OCI-M2 (cell line): ENCODE data around the gene CD300A.

Experiments used
- DNase-seq: peaks from one replicate; lab custom pipeline; 2025; ENCODE audit not compliant: unreplicated experiment; lab: John Stamatoyannopoulos, UW

CD300A gene

GRCh38 chr17:74454197-74455024, 12.0 kb upstream of the CD300A start:
- DNase-seq, result no peak

DNA sequence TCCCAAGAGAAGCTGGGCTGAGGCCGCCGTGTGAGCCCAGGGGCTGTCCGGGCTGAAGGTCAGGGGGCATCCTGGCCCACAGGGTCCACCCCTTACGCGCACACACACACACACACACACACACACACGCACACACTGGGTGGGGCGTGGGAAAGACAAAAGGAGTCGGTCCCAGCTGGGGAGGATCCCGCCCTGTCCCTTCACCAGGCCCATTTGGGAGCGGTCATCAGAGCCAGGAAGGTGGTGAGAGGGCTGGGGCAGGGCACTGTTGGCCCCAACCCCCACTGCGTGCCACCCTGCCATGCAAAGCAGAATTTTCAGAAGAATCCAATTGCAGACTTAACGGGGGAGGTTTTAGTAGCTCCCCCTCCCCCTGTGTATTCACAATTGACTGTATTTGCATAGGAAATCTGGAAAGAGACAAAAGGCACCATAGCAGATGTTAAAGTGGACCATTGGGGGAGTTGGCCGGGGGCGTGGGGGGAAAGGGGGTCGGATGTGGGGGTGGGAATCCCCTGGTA, 11.3 kb upstream of the CD300A start:
- no peak for DNase-seq

DNA sequence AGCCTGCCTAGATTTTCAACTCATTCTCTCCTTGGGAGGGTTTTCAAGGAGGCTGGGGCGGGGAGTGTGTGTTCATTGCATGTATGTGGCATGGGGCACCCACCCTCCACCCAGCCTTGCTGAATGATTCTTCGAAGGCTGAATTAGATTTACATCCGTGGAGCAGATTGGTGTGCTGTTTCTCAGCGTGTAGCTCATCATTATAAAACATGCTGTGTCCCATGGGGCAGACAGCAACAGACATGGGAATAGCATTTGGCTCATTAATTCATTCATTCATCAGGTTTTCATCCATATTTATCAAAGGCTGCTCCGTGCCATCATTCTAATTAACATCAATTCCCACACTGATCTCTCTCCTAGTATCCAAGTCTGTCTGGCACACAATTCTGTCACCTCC, 10.6 kb upstream of the CD300A start:
- no peak for DNase-seq

DNA sequence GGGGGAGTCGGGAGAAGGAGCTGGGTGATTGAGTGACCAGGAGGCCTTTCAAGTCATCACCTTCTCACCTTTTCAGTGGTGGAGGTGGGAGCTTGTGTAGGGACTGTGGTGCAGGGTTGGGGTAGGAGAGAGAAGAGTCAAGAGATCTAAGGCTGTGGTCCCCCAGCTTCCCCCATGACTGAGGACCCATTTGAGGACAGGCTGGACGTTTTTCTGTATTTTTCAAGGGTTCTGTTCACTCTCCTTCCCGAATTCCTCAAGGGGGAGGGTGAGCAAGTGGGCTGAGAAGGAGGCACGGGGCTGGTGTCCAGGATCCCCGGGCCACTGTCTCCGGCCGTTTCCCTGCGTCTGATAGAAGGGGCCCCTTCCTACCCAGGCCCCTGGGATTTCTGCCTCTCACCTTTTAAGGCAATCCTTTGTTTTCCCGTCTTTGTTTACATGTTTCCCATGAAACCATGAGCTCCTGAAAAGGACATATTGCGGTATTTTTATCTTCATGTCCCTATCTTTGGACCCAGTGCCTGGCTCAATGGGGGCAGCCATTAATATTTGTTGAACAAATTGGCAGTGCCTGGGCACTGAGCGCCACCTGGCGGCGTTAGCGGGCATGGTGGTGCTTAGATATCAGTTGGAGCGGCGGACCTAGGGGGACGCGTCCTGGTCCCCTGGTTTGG, 9.2 kb upstream of the CD300A start:
- DNase-seq, result no peak

GRCh38 chr17:74457820-74458166, 8.6 kb upstream of the CD300A start:
- no peak for DNase-seq

GRCh38 chr17:74458835-74459234, 7.6 kb upstream of the CD300A start:
- DNase-seq, result no peak

DNA sequence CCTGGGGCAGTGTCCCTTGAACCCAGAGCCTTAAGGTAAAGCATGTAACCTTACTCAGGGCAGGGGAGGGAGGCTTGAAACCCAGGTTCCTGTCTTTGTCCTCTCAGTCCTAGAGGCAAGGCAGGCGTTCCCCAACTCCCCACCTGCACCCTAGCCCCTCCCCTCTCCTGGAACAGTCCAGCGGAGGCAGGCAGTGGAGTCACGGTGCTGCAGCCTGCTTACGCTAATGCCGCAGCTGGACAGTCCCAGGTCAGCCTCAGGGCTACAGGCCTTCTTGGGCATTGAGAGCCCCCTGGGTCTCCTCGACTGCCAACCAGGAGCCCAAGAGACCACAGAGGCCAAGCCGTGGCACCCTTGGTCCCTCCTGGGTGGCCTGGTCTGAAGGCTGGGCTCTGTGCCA, 6.8 kb upstream of the CD300A start:
- DNase-seq, result no peak

DNA sequence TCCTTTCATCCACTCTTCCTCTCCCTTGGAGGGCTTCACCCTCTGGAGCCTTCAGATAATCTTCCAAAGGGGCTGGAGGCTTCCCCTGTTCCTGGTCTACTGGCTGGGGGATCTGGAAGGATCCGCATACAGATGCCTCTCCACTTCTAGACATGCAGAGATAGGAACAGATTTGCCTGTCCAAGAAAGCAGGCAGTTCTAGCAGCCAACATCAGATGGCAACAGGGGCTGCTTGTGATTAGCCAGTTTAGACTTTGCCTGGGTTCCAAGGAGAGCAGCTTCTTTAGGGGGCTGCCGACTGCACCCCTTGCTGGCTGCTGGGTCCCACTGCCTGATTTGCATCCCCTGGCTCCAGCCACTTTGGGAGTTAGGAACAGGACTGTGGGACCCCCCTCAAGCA, 6.2 kb upstream of the CD300A start:
- no peak for DNase-seq

- DNase-seq, result no peak
Observed at GRCh38 chr17:74460996-74461395, 5.4 kb upstream of the CD300A start.

DNA sequence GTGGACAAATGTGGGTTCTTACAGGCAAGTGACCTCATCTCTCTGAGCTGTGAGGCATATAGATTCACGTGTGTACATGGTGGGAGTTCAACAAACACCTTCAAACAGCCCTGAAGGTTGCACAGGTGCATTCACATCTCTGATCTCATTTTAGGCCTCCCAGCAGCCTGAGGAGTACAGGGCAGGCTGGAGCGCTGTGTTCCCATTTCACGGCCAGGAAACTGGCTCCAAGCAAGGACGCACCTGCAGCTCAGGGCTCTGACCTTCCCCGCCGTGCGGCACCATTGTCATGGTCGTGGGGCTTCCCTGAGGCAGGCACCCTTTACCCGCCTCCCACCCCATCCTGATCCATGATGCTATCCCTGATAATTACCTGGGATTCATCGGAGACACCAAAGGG, 4.8 kb upstream of the CD300A start:
- no peak for DNase-seq

GRCh38 chr17:74464730-74465377, 1.6 kb upstream of the CD300A start:
- no peak for DNase-seq

DNA sequence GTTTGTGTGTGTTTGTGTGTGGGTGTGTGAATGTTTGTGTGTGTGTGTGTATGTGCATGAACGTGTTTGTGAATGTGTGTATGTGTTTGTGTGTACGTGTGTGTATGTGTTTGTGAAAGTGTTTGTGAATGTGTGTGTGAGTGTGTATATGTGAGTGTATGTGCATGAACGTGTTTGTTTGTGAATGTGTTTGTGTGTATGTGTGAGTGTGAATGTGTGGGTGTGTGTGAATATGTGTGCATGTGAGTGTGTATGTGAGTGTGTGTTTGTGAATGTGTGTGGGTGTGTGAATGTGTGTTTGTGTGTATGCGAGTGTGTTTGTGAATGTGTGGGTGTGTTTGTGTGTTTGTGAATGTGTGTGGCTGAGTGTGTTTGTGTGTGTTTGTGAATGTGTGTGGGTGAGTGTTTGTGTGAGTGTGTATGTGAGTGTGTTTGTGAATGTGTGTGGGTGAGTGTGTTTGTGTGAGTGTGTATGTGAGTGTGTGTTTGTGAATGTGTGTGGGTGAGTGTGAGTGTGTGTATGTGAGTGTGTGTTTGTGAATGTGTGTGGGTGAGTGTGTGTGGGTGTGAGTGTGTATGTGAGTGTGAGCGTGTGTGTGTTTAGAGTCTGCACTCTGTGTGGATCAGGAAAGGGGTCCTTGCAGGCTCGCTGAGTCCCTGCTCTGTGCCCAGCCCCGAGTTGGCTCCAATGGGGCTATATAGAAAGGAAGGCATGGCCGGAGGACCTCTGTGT, 890 bp upstream of the CD300A start:
- DNase-seq, result no peak

GRCh38 chr17:74466828-74467184, 372 bp downstream of the CD300A start:
- DNase-seq, result no peak

GRCh38 chr17:74467221-74467951, 952 bp downstream of the CD300A start:
- DNase-seq, result no peak

- DNase-seq, result no peak
Observed at GRCh38 chr17:74471341-74471740, 4.9 kb downstream of the CD300A start.

GRCh38 chr17:74472890-74473289, 6.5 kb downstream of the CD300A start:
- no peak for DNase-seq

GRCh38 chr17:74473294-74473693, 6.9 kb downstream of the CD300A start:
- no peak for DNase-seq

GRCh38 chr17:74474043-74474792, 7.8 kb downstream of the CD300A start:
- DNase-seq, result no peak

GRCh38 chr17:74475189-74475588, 8.8 kb downstream of the CD300A start:
- no peak for DNase-seq

GRCh38 chr17:74477411-74477810, 11.0 kb downstream of the CD300A start:
- DNase-seq, result no peak
